ENCODE data around the gene ANXA8.

Gene ANXA8

DNA sequence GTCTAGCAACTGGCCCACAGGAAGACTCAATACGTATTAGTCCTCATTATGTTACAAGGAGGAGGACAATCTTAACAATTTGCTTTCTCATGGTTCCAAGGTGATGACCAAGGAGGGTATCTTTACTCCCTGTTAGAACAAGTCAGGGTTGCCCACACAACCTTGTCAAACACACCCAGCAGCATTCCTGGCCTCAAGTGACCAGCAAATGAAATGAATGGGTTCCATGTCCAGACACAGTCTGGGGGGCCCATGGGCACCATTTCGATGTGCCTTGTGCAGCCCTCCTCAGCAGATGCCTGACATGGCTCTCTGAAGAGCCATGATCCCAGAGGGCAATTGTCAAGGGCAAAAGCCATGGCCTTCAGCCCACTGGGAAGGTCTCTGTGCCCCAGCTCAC lies 40.8 kb downstream of the ANXA8 start:
- TF ChIP-seq, protein P1, sequence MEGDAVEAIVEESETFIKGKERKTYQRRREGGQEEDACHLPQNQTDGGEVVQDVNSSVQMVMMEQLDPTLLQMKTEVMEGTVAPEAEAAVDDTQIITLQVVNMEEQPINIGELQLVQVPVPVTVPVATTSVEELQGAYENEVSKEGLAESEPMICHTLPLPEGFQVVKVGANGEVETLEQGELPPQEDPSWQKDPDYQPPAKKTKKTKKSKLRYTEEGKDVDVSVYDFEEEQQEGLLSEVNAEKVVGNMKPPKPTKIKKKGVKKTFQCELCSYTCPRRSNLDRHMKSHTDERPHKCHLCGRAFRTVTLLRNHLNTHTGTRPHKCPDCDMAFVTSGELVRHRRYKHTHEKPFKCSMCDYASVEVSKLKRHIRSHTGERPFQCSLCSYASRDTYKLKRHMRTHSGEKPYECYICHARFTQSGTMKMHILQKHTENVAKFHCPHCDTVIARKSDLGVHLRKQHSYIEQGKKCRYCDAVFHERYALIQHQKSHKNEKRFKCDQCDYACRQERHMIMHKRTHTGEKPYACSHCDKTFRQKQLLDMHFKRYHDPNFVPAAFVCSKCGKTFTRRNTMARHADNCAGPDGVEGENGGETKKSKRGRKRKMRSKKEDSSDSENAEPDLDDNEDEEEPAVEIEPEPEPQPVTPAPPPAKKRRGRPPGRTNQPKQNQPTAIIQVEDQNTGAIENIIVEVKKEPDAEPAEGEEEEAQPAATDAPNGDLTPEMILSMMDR (IDR thresholded peaks at IDR 0.05; ENCODE audit: borderline replicate concordance, insufficient read depth, low read depth, low read length): no peak
- H3K4me3 ChIP-seq (ENCODE audit: low read depth, low read length): no peak overlapping the region

DNA sequence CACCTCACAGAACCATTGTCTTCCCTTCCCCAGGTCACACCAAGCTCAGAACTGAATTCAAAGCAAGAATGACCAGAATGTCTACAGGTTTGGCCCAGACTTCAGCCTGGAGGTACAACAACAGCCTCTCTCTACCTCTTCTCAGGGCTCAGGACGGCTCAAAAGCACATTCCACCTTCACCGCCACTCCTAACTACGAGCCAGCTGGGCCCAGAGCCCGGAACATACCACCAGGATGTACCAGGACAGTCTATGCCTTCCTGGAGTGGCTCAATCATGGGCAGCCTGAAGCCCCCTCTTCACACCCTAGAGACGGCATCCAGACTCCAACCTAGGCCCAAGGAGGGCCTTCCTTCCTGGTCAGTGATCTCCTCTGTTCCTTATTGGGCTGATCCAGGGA lies 41.6 kb downstream of the ANXA8 start:
- TF ChIP-seq, protein P1 (IDR thresholded peaks at IDR 0.05; ENCODE audit: borderline replicate concordance, insufficient read depth, low read depth, low read length): no peak
- H3K4me3 ChIP-seq (ENCODE audit: low read depth, low read length): no peak overlapping the region

DNA sequence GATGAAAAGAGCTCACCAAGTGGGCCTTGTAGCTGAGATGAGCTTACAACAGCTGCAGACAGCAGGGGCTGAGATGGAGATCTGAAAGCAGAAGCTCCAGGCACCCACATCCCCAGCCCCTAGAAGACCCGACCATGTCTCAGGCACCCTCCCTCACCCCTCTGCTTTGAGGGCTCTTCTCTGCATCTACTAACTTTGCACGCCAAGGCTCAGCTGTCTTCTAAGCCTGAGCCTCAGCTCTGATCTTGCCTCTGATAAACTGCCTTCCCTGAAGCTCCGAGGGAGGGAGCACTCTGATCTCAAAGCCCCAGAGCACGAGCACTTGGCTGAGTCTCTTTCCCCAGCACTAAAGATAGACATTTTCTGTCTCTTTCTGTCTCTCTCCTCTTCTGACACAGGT lies 42.0 kb downstream of the ANXA8 start:
- TF ChIP-seq, protein P1 (IDR thresholded peaks at IDR 0.05; ENCODE audit: borderline replicate concordance, insufficient read depth, low read depth, low read length): no peak
- no peak overlapping the region for H3K4me3 ChIP-seq (ENCODE audit: low read depth, low read length)

DNA sequence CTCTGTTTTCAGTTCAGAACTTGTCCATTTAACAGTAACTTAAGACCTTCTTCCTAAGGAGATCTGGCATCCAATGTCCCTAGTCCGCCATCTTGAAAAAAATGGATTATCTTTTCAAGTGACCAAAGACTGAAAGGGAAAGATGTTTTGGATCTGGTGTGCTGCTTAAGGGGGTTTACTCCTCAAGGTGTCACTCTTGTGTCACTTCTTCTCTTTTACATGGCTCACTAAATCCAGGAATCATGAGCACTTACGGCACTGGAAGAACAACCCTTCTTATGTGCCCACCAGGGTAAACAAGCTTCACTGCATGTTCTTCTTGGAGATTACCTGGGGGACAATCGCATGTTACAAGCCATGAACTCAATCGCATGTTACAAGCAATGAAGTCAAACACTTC lies 43.7 kb downstream of the ANXA8 start:
- TF ChIP-seq, protein P1 (IDR thresholded peaks at IDR 0.05; ENCODE audit: borderline replicate concordance, insufficient read depth, low read depth, low read length): no peak
- H3K4me3 ChIP-seq (ENCODE audit: low read depth, low read length): no peak overlapping the region

DNA sequence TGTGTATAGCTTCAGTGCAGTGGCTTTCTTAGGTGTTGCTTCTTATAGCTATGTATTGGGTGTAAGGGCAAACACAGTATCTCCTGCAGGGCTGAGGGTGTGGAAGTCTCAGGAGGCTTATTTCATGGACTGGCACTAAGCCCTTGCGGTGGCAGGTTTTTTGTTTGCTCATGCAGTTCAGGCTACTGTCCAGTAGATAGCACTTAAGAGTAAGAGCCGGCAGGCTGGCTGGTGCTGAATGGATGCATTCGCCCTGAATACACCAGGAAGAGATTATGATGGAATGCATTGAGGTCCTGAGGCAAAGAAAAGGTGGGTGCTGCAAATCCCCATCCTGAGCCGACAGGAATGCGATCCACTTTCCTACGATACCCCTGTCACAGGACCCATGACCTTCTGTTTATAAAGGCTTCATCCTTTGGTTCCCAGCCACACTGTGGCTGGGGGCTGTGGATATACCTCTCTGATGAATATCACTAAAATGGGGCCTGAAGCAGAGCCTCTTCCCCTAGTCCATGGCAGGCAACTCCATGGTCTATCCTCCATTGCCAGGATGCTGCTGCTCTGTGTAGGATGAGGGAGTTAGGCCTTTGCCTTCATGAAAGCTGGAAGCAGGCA lies 44.9 kb downstream of the ANXA8 start:
- TF ChIP-seq, protein P1 (IDR thresholded peaks at IDR 0.05; ENCODE audit: borderline replicate concordance, insufficient read depth, low read depth, low read length): 0 out of 2 replicates have a peak, but pooled peaks have one; percentile 21

DNA sequence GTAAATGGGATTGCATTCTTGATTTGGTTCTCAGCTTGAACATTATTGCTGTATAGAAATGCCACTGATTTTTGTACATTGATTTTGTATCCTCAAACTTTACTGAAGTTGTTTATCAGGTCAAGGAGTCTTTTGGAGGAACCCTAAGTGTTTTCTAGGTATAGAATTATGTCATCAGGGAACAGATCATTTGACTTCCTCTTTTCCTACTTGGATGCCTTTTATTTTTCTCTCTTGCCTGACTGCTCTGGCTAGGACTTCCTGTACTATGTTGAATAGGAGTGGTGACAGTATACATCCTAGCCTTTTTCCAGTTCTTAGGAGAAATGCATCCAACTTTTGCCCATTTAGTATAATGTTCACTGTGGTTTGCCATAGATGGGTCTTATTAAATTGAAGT lies 48.8 kb downstream of the ANXA8 start:
- H3K4me3 ChIP-seq (ENCODE audit: low read depth, low read length): no peak overlapping the region
- TF ChIP-seq, protein P1 (IDR thresholded peaks at IDR 0.05; ENCODE audit: borderline replicate concordance, insufficient read depth, low read depth, low read length): no peak

More for the DNA sequence above, 44.9 kb downstream of the ANXA8 start:
- no peak overlapping the region for H3K4me3 ChIP-seq (ENCODE audit: low read depth, low read length)

DNA sequence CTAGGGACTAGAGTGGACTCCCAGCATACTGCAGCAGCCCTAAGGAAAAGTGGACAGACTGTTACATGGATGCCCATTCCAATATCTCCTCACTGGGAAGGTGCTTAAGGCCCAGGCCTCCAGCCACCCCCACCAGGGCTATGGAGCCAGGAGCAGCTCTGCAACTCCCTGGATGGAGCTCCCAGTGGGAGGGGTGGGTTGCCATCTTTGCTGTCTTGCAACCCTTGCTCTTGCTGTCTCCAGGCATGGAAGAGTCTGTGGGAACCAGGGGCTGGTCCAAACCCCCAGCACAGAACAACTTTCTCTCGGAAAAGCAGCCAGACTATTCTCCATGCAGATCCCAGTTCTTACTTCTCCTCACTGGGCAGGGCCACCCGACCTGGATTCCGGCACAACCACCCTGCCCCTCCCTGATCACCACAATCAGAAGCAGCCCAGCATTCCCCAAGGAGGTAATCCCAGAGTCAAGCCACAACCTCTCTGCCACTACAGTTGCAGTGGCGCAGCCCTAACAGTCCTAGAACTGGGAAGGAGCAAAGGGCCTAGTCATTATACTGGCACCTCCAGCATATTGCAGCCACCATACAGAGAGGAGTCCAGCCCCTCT lies 58.0 kb downstream of the ANXA8 start:
- TF ChIP-seq, protein P1 (IDR thresholded peaks at IDR 0.05; ENCODE audit: borderline replicate concordance, insufficient read depth, low read depth, low read length): no peak
- H3K4me3 ChIP-seq (ENCODE audit: low read depth, low read length): no peak overlapping the region

Data from GM12875 (cell line).